Measurements from ENCODE around the gene TBKBP1.

The TBKBP1 gene

GRCh38 chr17:47699536-47699840, 5.5 kb downstream of the TBKBP1 start:
- DNase-seq = no peak

GRCh38 chr17:47700471-47701449, 6.8 kb downstream of the TBKBP1 start:
- DNase-seq = no peak

- no peak for DNase-seq
These were observed 7.6 kb downstream of the TBKBP1 start for GRCh38 chr17:47701608-47702007.

GRCh38 chr17:47702391-47702995, 8.5 kb downstream of the TBKBP1 start:
- DNase-seq = no peak

DNA sequence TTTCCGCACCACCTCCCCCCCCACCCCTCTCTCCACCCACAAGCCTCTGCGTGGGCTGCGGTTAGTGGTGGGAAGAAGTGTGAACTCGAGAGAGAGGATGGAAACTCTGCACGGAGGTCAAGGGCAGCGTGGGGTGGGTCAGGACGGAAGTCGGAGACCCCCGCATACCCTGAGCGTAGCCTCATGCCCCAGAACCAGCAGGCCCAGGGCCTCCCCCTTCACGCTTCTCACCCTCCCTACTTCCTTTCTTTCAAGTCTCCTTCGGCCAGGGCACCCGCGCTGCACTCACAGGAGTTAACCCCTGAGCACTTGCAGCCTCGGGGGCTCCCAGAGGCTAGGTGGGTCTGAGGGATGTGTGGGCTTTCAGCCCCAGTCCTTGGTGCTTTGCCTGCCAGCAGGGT, 9.2 kb downstream of the TBKBP1 start:
- no peak for DNase-seq

DNA sequence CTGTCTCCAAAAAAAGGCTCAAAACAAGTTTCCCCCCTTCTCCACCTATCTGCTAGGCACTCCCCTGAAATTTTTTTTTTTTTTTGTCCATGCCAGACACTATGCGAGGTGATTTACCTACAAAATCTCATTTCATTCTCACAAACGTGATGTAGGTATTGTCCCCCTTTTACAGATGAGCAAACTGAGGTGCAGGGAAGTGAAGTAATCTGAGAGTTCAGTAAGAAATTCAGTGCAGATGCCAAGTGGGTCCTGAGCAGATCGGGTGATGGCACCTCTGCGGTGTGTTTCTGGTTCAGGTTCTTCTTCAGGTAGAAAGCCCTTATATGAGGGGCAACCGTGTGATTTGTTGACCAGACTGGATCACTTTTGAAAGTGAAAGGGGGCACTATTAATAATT, 9.7 kb downstream of the TBKBP1 start:
- DNase-seq = no peak

DNA sequence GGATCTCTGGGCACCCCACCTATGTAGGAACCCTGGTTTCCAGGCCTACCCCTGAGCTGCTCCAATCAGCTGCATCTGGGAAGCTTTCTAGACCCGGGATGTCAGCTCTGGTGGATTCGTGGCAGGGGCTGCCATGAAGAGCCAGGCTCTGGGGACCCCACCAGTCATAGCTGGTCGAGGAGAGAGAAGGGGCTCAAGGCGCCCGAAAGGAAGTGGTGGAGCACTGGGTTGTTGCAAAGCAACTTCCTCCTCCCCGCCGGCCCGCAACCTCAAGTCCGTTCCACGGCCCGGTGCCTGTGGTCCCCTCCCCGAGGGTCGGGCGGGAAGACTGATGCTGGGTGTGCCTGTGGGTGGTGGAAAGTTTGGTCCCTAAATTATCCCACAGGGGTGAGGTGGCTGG, 10.2 kb downstream of the TBKBP1 start:
- no peak for DNase-seq

DNA sequence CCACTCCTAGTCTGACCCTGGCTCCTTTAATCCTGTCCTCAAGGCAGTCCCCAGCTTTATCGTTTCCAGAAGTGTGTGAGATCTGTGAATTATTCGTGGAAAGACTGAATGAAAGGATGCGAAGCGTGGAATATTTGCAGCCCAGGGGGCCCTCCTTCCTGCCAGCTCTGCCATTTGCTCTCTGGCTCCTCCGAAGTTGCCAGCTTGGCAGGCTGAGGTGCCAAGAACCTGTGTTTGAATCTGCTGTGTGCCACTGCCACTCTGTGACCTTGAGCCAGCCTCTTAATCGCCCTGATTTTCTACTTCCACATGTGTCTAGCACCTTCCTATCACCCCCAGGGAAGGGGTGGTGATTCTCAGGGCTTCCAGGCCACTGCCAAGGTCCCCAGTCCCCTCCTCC, 10.8 kb downstream of the TBKBP1 start:
- no peak for DNase-seq

- no peak for DNase-seq
These were observed 11.9 kb downstream of the TBKBP1 start for GRCh38 chr17:47705536-47706530.

GRCh38 chr17:47707056-47707804, 13.3 kb downstream of the TBKBP1 start:
- DNase-seq = no peak

- no peak for DNase-seq
These were observed 13.9 kb downstream of the TBKBP1 start for GRCh38 chr17:47707884-47708283.

GRCh38 chr17:47708312-47708863, 14.4 kb downstream of the TBKBP1 start:
- DNase-seq = no peak

DNA sequence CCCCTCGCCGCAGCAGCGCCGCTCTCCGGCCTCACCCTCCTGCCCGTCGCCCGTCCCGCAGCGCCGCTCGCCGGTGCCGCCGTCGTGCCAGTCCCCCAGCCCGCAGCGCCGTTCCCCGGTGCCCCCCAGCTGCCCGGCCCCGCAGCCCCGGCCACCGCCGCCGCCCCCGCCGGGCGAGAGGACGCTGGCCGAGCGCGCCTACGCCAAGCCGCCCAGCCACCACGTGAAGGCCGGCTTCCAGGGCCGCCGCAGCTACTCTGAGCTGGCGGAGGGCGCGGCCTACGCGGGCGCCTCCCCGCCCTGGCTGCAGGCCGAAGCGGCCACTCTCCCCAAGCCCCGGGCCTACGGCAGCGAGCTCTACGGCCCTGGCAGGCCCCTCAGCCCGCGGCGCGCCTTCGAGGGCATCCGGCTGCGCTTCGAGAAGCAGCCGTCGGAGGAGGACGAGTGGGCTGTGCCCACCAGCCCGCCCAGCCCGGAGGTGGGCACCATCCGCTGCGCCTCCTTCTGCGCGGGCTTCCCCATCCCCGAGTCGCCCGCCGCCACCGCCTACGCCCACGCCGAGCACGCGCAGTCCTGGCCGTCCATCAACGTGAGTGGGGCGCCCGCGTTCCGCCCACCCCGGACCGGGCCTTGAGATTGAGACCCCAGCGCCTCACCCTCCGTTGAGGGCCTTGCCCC, 15.0 kb downstream of the TBKBP1 start:
- DNase-seq = no peak

- no peak for DNase-seq
These were observed 15.6 kb downstream of the TBKBP1 start for GRCh38 chr17:47709594-47709993.

DNA sequence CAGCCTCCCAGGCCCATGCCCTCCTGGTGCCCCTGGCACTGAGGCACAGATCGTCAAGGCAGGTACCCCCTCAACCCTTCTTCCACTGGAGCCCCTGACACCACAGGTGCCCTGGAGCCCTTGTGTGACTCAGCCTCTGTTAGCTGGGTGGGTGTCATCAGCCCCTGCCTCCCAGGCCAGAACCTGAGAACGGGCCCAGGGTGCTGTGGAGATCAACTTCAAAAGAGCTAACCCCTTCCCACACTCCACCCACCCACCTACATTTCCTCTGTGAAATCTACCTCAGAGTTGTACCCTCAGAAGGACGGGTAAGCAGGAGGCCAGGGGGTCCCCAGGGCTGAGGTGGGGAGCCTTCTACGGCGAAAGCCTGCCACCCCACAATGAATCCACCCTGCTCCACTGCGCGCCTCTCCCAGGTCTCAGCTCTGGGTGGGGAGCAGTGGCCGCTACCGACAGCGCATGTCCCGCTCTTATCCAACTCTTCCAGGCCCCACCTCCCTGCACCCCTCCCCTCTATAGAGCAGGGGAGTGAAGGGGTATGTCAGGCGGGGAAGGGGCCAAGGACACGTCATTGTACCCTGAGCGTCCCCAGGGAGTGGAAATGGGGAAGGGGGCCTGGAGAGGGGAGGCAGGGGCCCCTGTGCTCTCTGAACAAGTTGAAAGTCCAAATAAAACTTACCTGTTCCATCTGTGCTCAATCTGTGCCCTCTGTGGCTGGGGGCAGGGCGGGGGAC, 17.6 kb downstream of the TBKBP1 start:
- DNase-seq = no peak

DNA sequence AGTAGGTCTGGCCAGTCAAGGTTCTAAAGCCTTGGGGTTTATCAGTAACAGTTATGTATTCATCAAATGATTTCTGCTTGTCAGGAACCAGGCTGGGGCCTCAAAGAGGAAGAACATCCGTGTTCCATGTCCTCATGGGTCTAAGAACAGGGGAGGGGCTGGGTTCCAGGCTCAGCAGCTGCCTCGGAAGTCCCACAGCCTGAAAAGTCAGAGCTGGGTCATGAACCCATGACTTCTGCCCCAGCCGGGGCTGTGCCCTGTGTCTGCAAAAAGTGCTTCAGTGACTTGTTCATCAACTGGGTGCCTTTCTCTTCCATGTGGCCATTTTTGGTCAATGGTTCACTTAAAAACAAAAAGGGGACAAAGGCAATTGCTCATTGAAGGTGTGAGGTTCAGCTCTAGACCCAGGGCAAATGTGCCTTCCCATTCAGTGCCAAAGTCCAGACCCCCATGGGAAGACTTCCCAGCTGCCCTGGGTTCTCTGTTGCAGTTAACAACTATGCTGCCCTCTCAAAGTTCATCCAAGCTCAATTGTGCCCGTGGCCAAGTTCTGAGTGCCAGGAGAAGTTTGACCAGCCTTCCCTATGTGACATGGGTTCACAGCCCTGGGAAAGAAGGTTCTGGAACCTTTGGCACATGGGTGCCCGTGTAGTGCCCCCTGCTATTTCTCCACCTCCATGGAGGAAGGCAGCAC, 18.5 kb downstream of the TBKBP1 start:
- no peak for DNase-seq

- DNase-seq = no peak
These were observed 20.2 kb downstream of the TBKBP1 start for GRCh38 chr17:47713980-47714700.

DNA sequence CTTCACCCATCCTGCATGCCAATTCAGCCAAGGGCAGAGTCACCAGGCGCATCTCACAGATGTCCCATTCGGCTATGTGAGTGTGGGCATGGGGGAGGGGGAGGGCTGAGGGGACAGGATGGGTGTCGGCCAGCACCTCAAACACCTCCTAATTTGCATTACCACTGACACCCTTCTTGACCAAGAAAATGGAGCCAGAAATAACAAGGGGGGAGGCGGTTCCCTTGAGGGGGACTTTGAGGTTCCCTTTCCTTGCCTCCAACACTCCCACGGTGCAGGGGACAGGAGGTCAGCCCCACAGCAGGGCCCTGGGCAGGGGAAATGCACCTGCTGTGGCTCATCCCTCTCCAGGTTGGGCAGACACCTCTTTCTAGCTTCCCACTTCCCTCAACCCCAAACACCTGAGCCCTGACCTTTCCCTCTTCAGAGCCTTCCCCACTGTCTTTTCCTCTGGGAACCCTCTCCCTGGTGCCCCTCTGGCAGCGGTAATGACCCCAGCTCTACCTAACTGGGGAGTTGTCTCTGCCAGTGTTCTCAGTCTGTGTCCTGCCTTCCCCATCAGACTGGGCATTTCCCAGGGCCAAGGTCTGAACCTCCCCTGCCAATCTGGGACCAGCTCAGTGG, 20.9 kb downstream of the TBKBP1 start:
- DNase-seq = no peak
